C4-2B (cell line): ENCODE data around the gene OTOP2.
A peak's percentile ranks its signal among the peaks of the same experiment; 100 is the strongest.

Source experiments
- H3K27ac ChIP-seq: fragments of 450-650 bp; 2 replicates; pipeline ENCODE4 v1.5.1; 2017
- CTCF ChIP-seq: fragments of 450-650 bp; conservative IDR thresholded peaks from 2 replicates; pipeline ENCODE4 v1.5.1; 2017; ENCODE audit warnings: mild to moderate bottlenecking
- ZFX ChIP-seq: fragments of 450-650 bp; IDR thresholded peaks from 2 replicates; pipeline ENCODE4 v1.6.1; 2017

Gene OTOP2

GRCh38 chr17:74923538-74924249 lies 379 bp upstream of the OTOP2 start:
- TF ChIP-seq CTCF (peak; percentile 97), ZFX (no peak)

DNA sequence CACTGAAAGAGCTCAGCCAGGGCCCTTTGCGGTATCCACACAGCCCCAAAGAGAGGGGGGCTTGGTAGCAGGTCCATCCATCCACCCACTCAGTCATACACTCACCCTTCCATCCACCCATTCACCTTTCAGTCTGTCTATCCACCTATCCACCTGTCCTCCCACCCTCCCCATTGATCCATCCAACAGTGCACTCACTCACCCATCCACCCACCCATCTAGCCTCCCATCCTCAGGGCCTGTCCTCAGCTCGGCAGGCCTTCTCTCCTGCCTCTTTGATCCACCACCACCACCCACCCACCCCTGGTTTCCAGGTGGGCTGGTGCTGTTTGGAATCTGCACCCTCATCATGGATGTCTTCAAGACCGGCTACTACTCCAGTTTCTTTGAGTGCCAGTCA lies 1.2 kb downstream of the OTOP2 start:
- H3K27ac ChIP-seq, result no peak overlapping the region
- no peak for TF ChIP-seq CTCF
- no peak for TF ChIP-seq ZFX

More at GRCh38 chr17:74923538-74924249, 379 bp upstream of the OTOP2 start:
- no peak overlapping the region for H3K27ac ChIP-seq

GRCh38 chr17:74928786-74929185 lies 4.7 kb downstream of the OTOP2 start:
- TF ChIP-seq ZFX, result no peak
- TF ChIP-seq CTCF, result no peak
- no peak overlapping the region for H3K27ac ChIP-seq

- no peak overlapping the region for H3K27ac ChIP-seq
- TF ChIP-seq CTCF, result no peak
- no peak for TF ChIP-seq ZFX
Measured at GRCh38 chr17:74930535-74931036, 6.5 kb downstream of the OTOP2 start.

GRCh38 chr17:74935048-74935447 lies 11.0 kb downstream of the OTOP2 start:
- TF ChIP-seq CTCF (no peak), ZFX (no peak)
- H3K27ac ChIP-seq, result no peak overlapping the region

- H3K27ac ChIP-seq, result no peak within 1 kb of the TSS
- TF ChIP-seq CTCF (no peak), ZFX (no peak)
Measured at GRCh38 chr17:74935585-74936469, 11.8 kb downstream of the OTOP2 start, which contains the start of gene OTOP3. Gene OTOP3 (plus strand): TSS chr17:74935898. CDS start chr17:74935922, 24 bp downstream.

GRCh38 chr17:74936470-74936799 lies 12.4 kb downstream of the OTOP2 start:
- TF ChIP-seq ZFX (no peak), CTCF (no peak)
- no peak overlapping the region for H3K27ac ChIP-seq
